NCI-H748 (cell line): ENCODE data around the gene EMD.
"Not testable (repeated sequence)": the region's sequence is repeated elsewhere in the genome, so short reads cannot be mapped to it uniquely, and the experiment has no call there.

Experiments used
- DNase-seq: peaks from one replicate; lab custom pipeline; 2025; ENCODE audit not compliant: unreplicated experiment; lab: John Stamatoyannopoulos, UW

The EMD gene

GRCh38 chrX:154389812-154390747 is 11.0 kb downstream of the EMD start:
- not testable (repeated sequence) for DNase-seq

DNA sequence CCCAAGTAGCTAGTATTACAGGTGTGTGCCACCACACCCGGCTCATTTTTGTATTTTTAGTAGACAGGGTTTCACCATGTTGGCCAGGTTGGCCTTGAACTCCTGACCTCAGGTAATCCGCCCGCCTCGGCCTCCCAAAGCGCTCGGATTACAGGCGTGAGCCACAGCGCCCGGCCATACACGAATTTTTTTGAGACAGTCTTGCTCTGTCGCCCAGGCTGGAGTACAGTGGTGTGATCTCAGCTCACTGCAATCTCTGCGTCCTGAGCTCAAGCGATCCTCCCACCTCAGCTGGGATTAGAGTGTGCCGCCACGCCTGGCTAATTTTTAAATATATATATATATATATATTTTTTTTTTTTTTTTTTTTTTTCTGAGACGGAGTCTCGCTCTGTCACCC is 17.3 kb downstream of the EMD start:
- not testable (repeated sequence) for DNase-seq

GRCh38 chrX:154396973-154397887 is 18.1 kb downstream of the EMD start:
- peak; percentile 80 for DNase-seq

DNA sequence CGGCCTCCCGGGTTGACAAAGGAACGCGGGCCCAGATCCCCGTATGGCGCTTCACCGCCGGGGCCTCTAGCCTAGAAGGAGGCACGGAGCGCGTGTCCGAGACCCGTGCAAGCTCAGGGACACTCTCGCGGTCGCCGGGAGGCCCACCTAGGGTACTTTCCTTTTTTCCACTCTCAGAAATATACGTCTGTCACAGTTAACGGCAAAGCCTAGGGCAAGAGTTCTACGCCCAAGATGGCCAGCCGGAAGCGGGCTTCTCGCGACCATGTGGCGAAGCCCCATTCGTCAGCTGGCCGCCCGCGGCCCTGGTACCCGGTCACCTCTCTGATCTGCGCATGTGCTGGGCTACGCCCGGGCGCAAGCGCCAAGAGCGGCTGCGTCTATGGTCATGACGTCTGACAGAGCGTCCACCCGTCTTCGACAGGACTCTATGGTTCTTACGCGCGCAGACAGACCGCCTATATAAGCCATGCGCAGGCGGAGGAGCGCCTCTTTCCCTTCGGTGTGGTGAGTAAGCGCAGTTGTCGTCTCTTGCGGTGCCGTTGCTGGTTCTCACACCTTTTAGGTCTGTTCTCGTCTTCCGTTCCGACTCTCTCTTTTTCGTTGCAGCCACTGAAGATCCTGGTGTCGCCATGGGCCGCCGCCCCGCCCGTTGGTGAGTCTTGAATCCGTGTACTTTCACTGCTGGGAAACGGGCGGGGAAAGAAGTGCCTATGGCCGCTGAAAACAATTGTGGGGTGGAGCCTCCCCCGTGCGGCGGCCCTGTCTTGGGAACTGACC is 19.0 kb downstream of the EMD start, which contains the start of gene RPL10:
Gene RPL10 (plus strand): TSS at position 490 of the 780 bp plus-strand sequence. CDS start 143 bp downstream, at position 633.
- peak; percentile 98 for DNase-seq

- DNase-seq = peak; percentile 87
Observed at GRCh38 chrX:154398668-154399526, 19.8 kb downstream of the EMD start.

GRCh38 chrX:154399527-154400368 is 20.7 kb downstream of the EMD start:
- no peak for DNase-seq

GRCh38 chrX:154400369-154400817 is 21.3 kb downstream of the EMD start:
- not testable (repeated sequence) for DNase-seq

- peak; percentile 23 for DNase-seq
Observed at GRCh38 chrX:154401045-154401799, 22.1 kb downstream of the EMD start.

DNA sequence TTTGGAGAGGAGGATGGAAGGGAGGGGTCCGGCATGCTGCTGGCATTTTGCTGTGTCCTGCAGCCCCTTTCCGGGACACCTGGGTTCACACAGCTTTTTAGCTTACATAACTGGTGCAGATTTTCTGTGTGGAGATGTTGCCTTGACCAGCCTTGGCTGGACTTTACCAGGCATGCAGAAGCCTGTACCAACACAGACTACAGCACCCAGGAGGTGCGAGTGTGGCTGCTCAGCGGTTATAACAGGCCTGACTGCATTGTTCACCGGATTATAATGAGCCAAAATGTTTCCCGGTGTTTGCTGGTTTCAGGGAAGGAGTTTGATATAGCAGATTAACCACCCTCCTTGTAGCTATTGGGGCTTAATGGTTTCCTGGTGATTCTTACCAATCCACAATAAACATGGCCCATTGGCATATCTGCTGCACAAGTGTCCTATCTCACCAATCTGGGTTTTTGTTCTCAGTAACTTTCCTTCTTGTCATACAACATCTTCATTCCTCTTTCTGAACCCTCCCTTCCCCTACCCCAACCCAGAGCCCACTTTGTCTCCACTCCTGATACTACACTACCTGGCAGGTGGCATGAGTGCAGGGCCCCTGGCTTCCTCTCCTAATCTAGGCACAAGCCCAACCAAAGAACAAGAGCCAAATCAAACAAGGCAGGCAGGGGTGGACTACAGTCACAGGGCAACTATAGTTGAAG is 23.0 kb downstream of the EMD start:
- no peak for DNase-seq

GRCh38 chrX:154402622-154403127 is 23.6 kb downstream of the EMD start:
- no peak for DNase-seq

GRCh38 chrX:154403192-154403591 is 24.1 kb downstream of the EMD start:
- no peak for DNase-seq

- no peak for DNase-seq
Observed at GRCh38 chrX:154403858-154404257, 24.8 kb downstream of the EMD start.

- DNase-seq = no peak
Observed at GRCh38 chrX:154404625-154405192, 25.6 kb downstream of the EMD start.

GRCh38 chrX:154408659-154409221 is 29.6 kb downstream of the EMD start:
- DNase-seq = no peak

DNA sequence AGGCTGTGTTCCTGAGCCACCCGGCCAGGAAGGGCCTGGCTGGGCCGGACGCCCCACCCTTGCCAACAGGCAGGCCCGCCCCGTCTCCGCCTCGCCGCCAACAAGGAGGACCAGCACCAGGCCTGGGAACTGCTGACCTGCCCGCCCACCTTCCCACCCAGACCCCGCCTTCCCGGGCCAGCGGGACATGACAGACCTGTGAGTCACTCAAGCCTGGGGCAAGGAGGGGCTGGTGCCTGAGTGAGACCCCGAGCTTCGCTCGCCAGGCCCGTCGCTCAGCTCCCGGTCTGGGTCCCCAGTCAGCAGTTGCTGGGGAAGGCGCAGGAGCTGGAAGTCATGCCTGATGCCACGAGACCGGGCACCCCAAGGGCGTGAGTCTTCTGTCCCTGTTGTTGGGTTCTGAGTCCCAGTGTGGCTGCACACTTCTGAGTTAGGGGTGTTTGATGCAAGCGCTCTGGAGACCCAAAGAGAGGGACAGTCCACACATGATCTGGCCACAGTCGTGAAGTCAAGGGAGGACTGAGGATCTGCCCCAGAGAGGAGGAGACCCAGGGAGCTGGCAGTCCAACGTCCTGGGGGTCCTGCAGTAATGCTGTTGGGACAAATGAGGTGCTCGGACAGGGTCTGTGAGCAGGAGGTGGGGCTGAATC is 30.3 kb downstream of the EMD start, which contains the start of gene DNASE1L1:
Gene DNASE1L1 (minus strand): TSS at position 33 of the 650 bp plus-strand sequence. CDS start 3,686 bp downstream, outside the sequence.
- no peak for DNase-seq

DNA sequence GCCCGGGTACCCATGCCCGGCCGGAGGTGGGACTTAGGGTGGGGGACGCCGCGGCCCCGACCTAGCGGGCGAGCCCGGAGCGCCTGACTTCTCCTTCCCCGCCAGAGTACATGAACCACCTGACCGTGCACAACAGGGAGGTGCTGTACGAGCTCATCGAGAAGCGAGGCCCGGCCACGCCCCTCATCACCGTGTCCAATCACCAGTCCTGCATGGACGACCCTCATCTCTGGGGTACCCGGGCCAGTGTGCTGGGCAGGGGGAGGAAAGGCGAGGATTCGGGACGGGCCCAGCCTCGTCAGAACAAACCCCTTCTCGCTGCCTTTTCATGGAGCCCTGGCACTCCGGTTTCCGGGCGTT is 32.9 kb downstream of the EMD start:
- peak; percentile 84 for DNase-seq
